Measurements from ENCODE around the gene USP35. TPM values are rescaled to one million over a fixed set of nuclear protein-coding genes. Genes with fewer than 3 reads are reported as not detected.
A peak's percentile ranks its signal among the peaks of the same experiment; 100 is the strongest.

Gene USP35
- total and polyA plus RNA-seq, 9 donors: 8.0 to 18.6 (median 9.7) TPM

DNA sequence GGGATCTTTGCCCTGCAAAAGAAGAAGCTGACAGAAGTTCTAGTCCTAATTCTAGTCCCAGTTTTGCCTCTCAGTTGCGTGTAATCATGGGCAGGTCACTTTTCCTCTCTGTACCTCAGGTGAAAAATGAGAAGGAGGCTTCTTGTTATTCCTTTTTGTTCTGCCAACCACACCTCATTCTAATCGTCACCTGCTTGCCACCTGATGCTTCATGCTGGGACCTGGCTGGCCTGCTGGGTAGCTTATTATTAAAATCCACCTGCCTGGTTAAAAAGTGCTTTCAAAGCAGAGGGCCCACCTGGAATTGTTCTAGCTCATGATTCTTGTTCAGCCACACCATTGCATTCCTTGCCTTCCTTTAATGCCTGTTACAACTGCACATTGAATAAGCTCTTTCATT, 40.9 kb upstream of the USP35 start:
- Histone ChIP-seq H3K27me3 (no peaks in the 10 kb centered on the region), H3K9me3 (no peaks in the 10 kb centered on the region), H3K27ac (no peak overlapping the region), H3K4me3 (no peak overlapping the region), H3K4me1 (ENCODE audit: insufficient read depth) (peaks cover 1% of the 10 kb centered on the region), H3K36me3 (no peaks in the 10 kb centered on the region)
- intact Hi-C loops (cut with DNase I): loop anchor here in 2 of 4 donors (5.0 to 10.0 kb wide), 3 partner anchors 269 to 414 kb away; partner anchors contain the start of gene GAB2 (in 1 of the 2)
- DNase-seq: no peak
- WGBS, 3 donors: 95 to 96% (median 96%) methylated on average over 2 of the region's 2 CpGs
- TF ChIP-seq EP300 (IDR thresholded peaks at IDR 0.05) (no peak), POLR2A (IDR thresholded peaks at IDR 0.05) (no peak)

DNA sequence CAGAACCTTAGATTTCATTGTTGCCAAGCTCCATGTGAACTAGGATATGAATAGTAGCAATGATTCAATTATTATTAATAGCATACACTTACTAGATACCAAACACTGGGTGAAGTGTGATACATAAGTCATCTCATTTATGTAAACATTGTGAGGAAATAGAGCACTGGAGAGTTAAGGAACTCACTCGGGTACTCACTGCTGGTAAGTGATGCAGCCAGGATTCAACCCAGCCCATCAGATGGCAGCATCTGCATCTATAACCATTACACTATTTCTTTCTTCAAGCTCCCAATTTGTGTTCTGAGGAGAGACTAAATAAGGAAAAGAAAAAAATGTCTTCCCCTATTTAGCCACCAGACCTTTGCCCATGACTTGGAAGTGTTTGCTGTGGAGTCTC, 39.1 kb upstream of the USP35 start:
- Histone ChIP-seq H3K27ac (no peak overlapping the region), H3K9me3 (no peaks in the 10 kb centered on the region), H3K4me3 (no peak overlapping the region), H3K4me1 (ENCODE audit: insufficient read depth) (peaks cover 1% of the 10 kb centered on the region), H3K36me3 (no peaks in the 10 kb centered on the region), H3K27me3 (no peaks in the 10 kb centered on the region)
- peak in 1 of 5 donors; percentile 56 for DNase-seq
- TF ChIP-seq, protein P1, sequence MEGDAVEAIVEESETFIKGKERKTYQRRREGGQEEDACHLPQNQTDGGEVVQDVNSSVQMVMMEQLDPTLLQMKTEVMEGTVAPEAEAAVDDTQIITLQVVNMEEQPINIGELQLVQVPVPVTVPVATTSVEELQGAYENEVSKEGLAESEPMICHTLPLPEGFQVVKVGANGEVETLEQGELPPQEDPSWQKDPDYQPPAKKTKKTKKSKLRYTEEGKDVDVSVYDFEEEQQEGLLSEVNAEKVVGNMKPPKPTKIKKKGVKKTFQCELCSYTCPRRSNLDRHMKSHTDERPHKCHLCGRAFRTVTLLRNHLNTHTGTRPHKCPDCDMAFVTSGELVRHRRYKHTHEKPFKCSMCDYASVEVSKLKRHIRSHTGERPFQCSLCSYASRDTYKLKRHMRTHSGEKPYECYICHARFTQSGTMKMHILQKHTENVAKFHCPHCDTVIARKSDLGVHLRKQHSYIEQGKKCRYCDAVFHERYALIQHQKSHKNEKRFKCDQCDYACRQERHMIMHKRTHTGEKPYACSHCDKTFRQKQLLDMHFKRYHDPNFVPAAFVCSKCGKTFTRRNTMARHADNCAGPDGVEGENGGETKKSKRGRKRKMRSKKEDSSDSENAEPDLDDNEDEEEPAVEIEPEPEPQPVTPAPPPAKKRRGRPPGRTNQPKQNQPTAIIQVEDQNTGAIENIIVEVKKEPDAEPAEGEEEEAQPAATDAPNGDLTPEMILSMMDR (IDR thresholded peaks at IDR 0.05): peak in 1 of 3 donors; percentile 46
- TF ChIP-seq EP300 (IDR thresholded peaks at IDR 0.05): no peak
- intact Hi-C loops (cut with DNase I): loop anchor here in 2 of 4 donors (5.0 to 10.0 kb wide), 4 partner anchors 268 to 423 kb away; partner anchors contain the start of genes GAB2 (in 1 of the 2) and NARS2 (in 1 of the 2)
- WGBS, 3 donors: 0 to 6% (median 5%) methylated on average over 1 of the region's 1 CpG

GRCh38 chr11:78150346-78150745, 38.4 kb upstream of the USP35 start:
- no peak for DNase-seq
- H3K4me3 ChIP-seq: no peak overlapping the region
- no peaks in the 10 kb centered on the region for H3K27me3 ChIP-seq
- H3K36me3 ChIP-seq: no peaks in the 10 kb centered on the region
- no peak overlapping the region for H3K27ac ChIP-seq
- TF ChIP-seq, protein P1 (IDR thresholded peaks at IDR 0.05): no peak
- TF ChIP-seq POLR2A (IDR thresholded peaks at IDR 0.05) (no peak), EP300 (IDR thresholded peaks at IDR 0.05) (no peak)
- 77 to 98% (median 93%) methylated on average over 4 of the region's 4 CpGs for WGBS, 3 donors
- peaks cover 1% of the 10 kb centered on the region for H3K4me1 ChIP-seq (ENCODE audit: insufficient read depth)
- intact Hi-C loops (cut with DNase I): loop anchor here in 1 of 4 donors (5.0 kb wide), 1 partner anchor 422 kb away; the partner anchor contains the start of gene NARS2
- H3K9me3 ChIP-seq: no peaks in the 10 kb centered on the region

GRCh38 chr11:78150754-78151153, 38.0 kb upstream of the USP35 start:
- Histone ChIP-seq H3K36me3 (no peaks in the 10 kb centered on the region), H3K27me3 (no peaks in the 10 kb centered on the region), H3K9me3 (no peaks in the 10 kb centered on the region), H3K27ac (no peak overlapping the region), H3K4me1 (ENCODE audit: insufficient read depth) (peaks cover 1% of the 10 kb centered on the region), H3K4me3 (no peak overlapping the region)
- no peak for DNase-seq
- intact Hi-C loops (cut with DNase I): loop anchor here in 1 of 4 donors (5.0 kb wide), 1 partner anchor 422 kb away; the partner anchor contains the start of gene NARS2
- TF ChIP-seq, protein P1 (IDR thresholded peaks at IDR 0.05): no peak
- TF ChIP-seq EP300 (IDR thresholded peaks at IDR 0.05): no peak
- no peak for TF ChIP-seq POLR2A (IDR thresholded peaks at IDR 0.05)

DNA sequence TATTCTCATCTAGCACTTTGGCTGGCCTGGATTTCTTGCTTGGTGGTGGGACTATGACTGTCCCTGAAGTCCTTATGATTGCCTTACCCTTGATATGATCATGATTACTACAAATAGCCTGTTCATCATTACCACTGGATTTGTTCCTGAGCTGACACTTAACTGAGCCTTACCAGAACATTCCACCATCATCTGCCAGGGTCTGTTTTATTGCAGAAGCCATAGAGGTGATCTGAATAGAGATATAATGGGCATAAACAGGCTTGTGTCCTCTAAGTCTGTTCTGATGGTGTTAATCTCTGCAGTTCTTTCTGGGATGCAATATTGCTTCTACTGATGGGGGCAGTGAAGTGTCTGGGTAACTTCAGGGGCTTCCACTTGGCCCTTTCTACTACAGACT, 36.9 kb upstream of the USP35 start:
- TF ChIP-seq, protein P1 (IDR thresholded peaks at IDR 0.05): no peak
- TF ChIP-seq POLR2A (IDR thresholded peaks at IDR 0.05) (no peak), EP300 (IDR thresholded peaks at IDR 0.05) (no peak)
- Histone ChIP-seq H3K4me1 (ENCODE audit: insufficient read depth) (peaks cover 5% of the 10 kb centered on the region), H3K9me3 (no peaks in the 10 kb centered on the region), H3K27me3 (no peaks in the 10 kb centered on the region), H3K4me3 (no peak overlapping the region), H3K36me3 (no peaks in the 10 kb centered on the region), H3K27ac (no peak overlapping the region)
- DNase-seq: no peak
- intact Hi-C loops (cut with DNase I): loop anchor here in 1 of 4 donors (5.0 kb wide), 1 partner anchor 420 kb away; the partner anchor contains the start of gene NARS2
